Activated CD4-positive, alpha-beta T cell treated with anti-CD3 and anti-CD28 coated beads, Interleukin-2, amount 10 ng/mL, durations not matched to agents 7 days and 5 days (primary cell): Measurements from ENCODE around the gene OSR1. TPM values are rescaled to one million over a fixed set of nuclear protein-coding genes. Genes with fewer than 3 reads are reported as not detected.

ENCODE experiments used
- CTCF ChIA-PET: fragments of 350-600 bp; sonication (Branson Sonifier 250); formaldehyde crosslinking; loops from one replicate; lab custom pipeline; 2021; ENCODE audit warnings: antibody characterized with exemption; lab: Charles Lee
- POLR2A ChIA-PET: fragments of 350-600 bp; sonication (Branson Sonifier 250); formaldehyde crosslinking; loops from one replicate; lab custom pipeline; 2021; ENCODE audit warnings: antibody characterized with exemption; lab: Charles Lee
- DNase-seq: peaks from one replicate; pipeline ENCODE4 v3.0.0-alpha.2; 2020
- H3K27ac Mint-ChIP-seq: one replicate; pipeline ENCODE4 v1.8.0; 2021; ENCODE audit warnings: mild to moderate bottlenecking, moderate library complexity, mixed read lengths
- H3K27me3 Mint-ChIP-seq: one replicate; pipeline ENCODE4 v1.8.0; 2021; ENCODE audit warnings: mixed read lengths
- H3K36me3 Mint-ChIP-seq: one replicate; pipeline ENCODE4 v1.8.0; 2021; ENCODE audit warnings: low read depth, mixed read lengths
- H3K4me1 Mint-ChIP-seq: one replicate; pipeline ENCODE4 v1.8.0; 2021; ENCODE audit warnings: mixed read lengths
- H3K4me3 Mint-ChIP-seq: one replicate; pipeline ENCODE4 v1.8.0; 2021; ENCODE audit warnings: mild to moderate bottlenecking, moderate library complexity, mixed read lengths
- H3K9me3 Mint-ChIP-seq: one replicate; pipeline ENCODE4 v1.8.0; 2021; ENCODE audit warnings: mixed read lengths
- total RNA-seq, 2 experiments: library from RNA; stranded (reverse); gene quantifications; one replicate each; pipeline ENCODE4 v1.2.3, GENCODE V29; 2021

The OSR1 gene
- total RNA-seq, 2 experiments from 2014 or later: not detected

DNA sequence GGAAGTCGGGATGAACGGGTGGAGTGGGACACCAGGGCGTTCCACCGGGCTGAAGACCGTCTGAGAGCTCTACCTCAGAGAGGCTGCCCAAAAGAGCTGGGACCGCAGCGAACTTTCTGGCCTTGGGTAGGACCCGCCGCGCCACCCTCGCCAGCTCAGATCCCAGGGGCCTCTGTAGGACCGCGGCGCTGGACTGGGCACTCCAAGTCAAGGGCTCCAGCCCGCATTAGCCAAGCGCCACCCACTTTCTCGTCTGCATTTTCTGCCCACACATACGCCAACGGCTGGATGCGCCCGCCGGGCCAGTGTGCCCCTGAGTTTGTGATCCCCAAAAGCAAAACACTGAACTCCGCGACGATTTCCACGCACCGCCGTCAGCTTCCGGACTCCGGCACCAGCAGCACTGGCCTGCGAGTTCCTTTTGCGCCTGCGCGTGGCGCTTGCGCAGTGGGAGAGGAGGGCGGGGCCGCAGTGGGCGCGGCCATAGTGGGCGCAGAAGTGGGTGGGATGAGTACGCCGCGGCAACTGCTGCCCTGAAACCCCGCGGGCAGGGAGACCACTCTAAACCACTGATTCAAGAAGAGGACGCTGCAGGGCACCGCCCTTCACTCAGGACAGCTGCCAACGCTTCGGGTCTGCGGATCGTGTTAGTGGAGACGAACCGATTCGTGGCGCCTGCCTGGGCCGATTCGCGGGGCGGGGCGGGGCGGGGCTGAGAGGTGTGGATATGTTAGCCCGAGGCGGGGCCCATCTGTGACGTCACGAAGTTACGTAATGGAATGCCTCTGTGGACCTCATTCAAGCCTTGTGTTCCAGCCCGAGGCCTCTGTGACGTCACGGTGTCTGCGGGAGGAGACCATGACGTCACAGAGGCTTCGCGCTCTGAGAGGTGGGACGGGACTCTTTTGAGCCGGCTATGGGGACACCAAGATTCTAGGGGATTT is 10.5 kb downstream of the OSR1 start:
- peak; percentile 97 for DNase-seq
- CTCF ChIA-PET: interaction anchor here (1.4 to 2.9 kb wide), 2 partner anchors 9 to 12 kb away, joined by 4 to 15 read pairs; partner anchors contain the start of gene OSR1
- POLR2A ChIA-PET: no interaction called here
- Mint-ChIP-seq H3K27ac (peak overlapping the region; percentile 99), H3K27me3 (peaks cover 35% of the 10 kb centered on the region), H3K36me3 (peaks cover 10% of the 10 kb centered on the region), H3K4me3 (peak overlapping the region; percentile 86), H3K4me1 (peaks cover 31% of the 10 kb centered on the region), H3K9me3 (peaks cover 2% of the 10 kb centered on the region)

GRCh38 chr2:19346983-19347618 is 11.3 kb downstream of the OSR1 start:
- ChIA-PET CTCF (interaction anchor here (1.1 to 2.9 kb wide), 2 partner anchors 9 to 13 kb away, joined by 3 to 15 read pairs; partner anchors contain the start of gene OSR1), POLR2A (no interaction called here)
- peak overlapping the region; percentile 86 for H3K4me3 Mint-ChIP-seq
- H3K27ac Mint-ChIP-seq: peak overlapping the region; percentile 99
- H3K36me3 Mint-ChIP-seq: peaks cover 10% of the 10 kb centered on the region
- peaks cover 28% of the 10 kb centered on the region for H3K4me1 Mint-ChIP-seq
- peaks cover 28% of the 10 kb centered on the region for H3K27me3 Mint-ChIP-seq
- DNase-seq: no peak
- peaks cover 2% of the 10 kb centered on the region for H3K9me3 Mint-ChIP-seq

DNA sequence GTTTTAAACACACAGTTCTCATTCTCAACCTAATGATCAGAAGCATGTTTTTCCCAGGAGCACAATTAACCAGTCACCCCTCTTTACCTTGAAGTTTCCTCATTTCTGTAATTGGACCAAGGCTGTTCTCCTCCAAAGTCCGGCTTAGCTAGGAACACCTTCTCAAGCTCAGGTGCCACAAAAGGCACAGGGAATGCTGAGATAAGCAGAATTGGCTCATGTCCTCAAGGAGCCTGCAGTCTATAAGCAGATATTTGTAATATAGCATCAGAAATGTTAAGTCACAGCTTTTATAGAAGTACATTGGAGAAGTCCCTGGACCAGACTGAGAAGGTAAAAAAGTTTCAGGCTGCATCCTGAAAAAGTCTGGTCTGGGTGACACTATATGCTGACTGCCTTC is 20.7 kb downstream of the OSR1 start:
- Mint-ChIP-seq H3K4me3 (no peak overlapping the region), H3K4me1 (no peaks in the 10 kb centered on the region), H3K27ac (no peak overlapping the region), H3K36me3 (peaks cover 2% of the 10 kb centered on the region), H3K9me3 (no peaks in the 10 kb centered on the region), H3K27me3 (no peaks in the 10 kb centered on the region)
- POLR2A ChIA-PET: no interaction called here
- no peak for DNase-seq
- CTCF ChIA-PET: interaction anchor here (1.0 to 2.0 kb wide), 2 partner anchors 9 to 24 kb away, joined by 3 to 4 read pairs; no protein-coding TSS in a partner anchor

- no peaks in the 10 kb centered on the region for H3K27me3 Mint-ChIP-seq
- H3K36me3 Mint-ChIP-seq: peaks cover 2% of the 10 kb centered on the region
- no peak overlapping the region for H3K4me3 Mint-ChIP-seq
- POLR2A ChIA-PET: no interaction called here
- CTCF ChIA-PET: interaction anchor here (1.0 to 2.0 kb wide), 2 partner anchors 10 to 23 kb away, joined by 3 to 4 read pairs; no protein-coding TSS in a partner anchor
- no peaks in the 10 kb centered on the region for H3K4me1 Mint-ChIP-seq
- H3K27ac Mint-ChIP-seq: no peak overlapping the region
- DNase-seq: no peak
- no peaks in the 10 kb centered on the region for H3K9me3 Mint-ChIP-seq
These were observed 21.2 kb downstream of the OSR1 start for GRCh38 chr2:19337202-19337601.

- DNase-seq: no peak
- Mint-ChIP-seq H3K36me3 (peaks cover 1% of the 10 kb centered on the region), H3K9me3 (no peaks in the 10 kb centered on the region), H3K4me1 (no peaks in the 10 kb centered on the region), H3K27ac (no peak overlapping the region), H3K27me3 (no peaks in the 10 kb centered on the region), H3K4me3 (no peak overlapping the region)
- ChIA-PET POLR2A (no interaction called here), CTCF (interaction anchor here (2.0 kb wide), 1 partner anchor 23 kb away, joined by 4 read pairs; no protein-coding TSS in a partner anchor)
These were observed 21.6 kb downstream of the OSR1 start for GRCh38 chr2:19336781-19337180.

- no peaks in the 10 kb centered on the region for H3K36me3 Mint-ChIP-seq
- no peak overlapping the region for H3K27ac Mint-ChIP-seq
- H3K4me3 Mint-ChIP-seq: no peak overlapping the region
- POLR2A ChIA-PET: no interaction called here
- H3K4me1 Mint-ChIP-seq: no peaks in the 10 kb centered on the region
- no peak for DNase-seq
- no peaks in the 10 kb centered on the region for H3K9me3 Mint-ChIP-seq
- no peaks in the 10 kb centered on the region for H3K27me3 Mint-ChIP-seq
- CTCF ChIA-PET: interaction anchor here (1.1 kb wide), 1 partner anchor 19 kb away, joined by 3 read pairs; no protein-coding TSS in a partner anchor
These were observed 25.9 kb downstream of the OSR1 start for GRCh38 chr2:19332503-19332902.

- ChIA-PET POLR2A (no interaction called here), CTCF (no interaction called here)
- H3K27ac Mint-ChIP-seq: no peak overlapping the region
- no peak overlapping the region for H3K4me3 Mint-ChIP-seq
- DNase-seq: no peak
- no peaks in the 10 kb centered on the region for H3K4me1 Mint-ChIP-seq
- no peaks in the 10 kb centered on the region for H3K27me3 Mint-ChIP-seq
- no peaks in the 10 kb centered on the region for H3K9me3 Mint-ChIP-seq
- H3K36me3 Mint-ChIP-seq: no peaks in the 10 kb centered on the region
These were observed 27.0 kb downstream of the OSR1 start for GRCh38 chr2:19331450-19331849.

DNA sequence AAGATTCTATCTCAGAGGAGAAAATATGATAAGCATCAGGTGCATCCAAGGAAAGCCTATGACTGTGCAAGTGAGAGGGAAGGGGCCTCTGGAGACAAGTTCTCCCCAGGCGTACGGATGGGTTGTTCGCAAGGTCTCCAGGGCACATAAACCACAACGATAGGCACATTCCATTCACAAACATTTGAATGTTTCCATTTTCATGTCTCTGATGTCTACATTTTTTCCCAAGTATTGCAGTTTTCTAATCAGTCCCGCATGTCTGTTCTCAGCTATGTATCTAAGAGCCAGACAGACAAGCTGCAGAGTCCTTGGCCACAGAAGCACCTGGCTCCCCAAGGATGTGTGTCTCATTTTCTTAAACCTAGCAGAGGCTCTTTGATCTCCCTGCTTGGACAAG is 28.0 kb downstream of the OSR1 start:
- Mint-ChIP-seq H3K36me3 (no peaks in the 10 kb centered on the region), H3K4me1 (no peaks in the 10 kb centered on the region), H3K9me3 (no peaks in the 10 kb centered on the region), H3K27me3 (no peaks in the 10 kb centered on the region), H3K4me3 (no peak overlapping the region), H3K27ac (no peak overlapping the region)
- POLR2A ChIA-PET: no interaction called here
- CTCF ChIA-PET: no interaction called here
- no peak for DNase-seq

GRCh38 chr2:19329445-19329844 is 29.0 kb downstream of the OSR1 start:
- no peaks in the 10 kb centered on the region for H3K27me3 Mint-ChIP-seq
- no peak overlapping the region for H3K27ac Mint-ChIP-seq
- H3K4me3 Mint-ChIP-seq: no peak overlapping the region
- no peaks in the 10 kb centered on the region for H3K36me3 Mint-ChIP-seq
- CTCF ChIA-PET: no interaction called here
- DNase-seq: no peak
- H3K4me1 Mint-ChIP-seq: no peaks in the 10 kb centered on the region
- POLR2A ChIA-PET: no interaction called here
- no peaks in the 10 kb centered on the region for H3K9me3 Mint-ChIP-seq

GRCh38 chr2:19327496-19327895 is 30.9 kb downstream of the OSR1 start:
- H3K9me3 Mint-ChIP-seq: no peaks in the 10 kb centered on the region
- H3K27me3 Mint-ChIP-seq: no peaks in the 10 kb centered on the region
- ChIA-PET CTCF (no interaction called here), POLR2A (no interaction called here)
- no peak overlapping the region for H3K27ac Mint-ChIP-seq
- no peaks in the 10 kb centered on the region for H3K36me3 Mint-ChIP-seq
- DNase-seq: no peak
- no peak overlapping the region for H3K4me3 Mint-ChIP-seq
- no peaks in the 10 kb centered on the region for H3K4me1 Mint-ChIP-seq

- POLR2A ChIA-PET: no interaction called here
- H3K9me3 Mint-ChIP-seq: no peaks in the 10 kb centered on the region
- H3K27ac Mint-ChIP-seq: no peak overlapping the region
- no peaks in the 10 kb centered on the region for H3K27me3 Mint-ChIP-seq
- no peaks in the 10 kb centered on the region for H3K4me1 Mint-ChIP-seq
- H3K36me3 Mint-ChIP-seq: no peaks in the 10 kb centered on the region
- no peak for DNase-seq
- no peak overlapping the region for H3K4me3 Mint-ChIP-seq
- CTCF ChIA-PET: no interaction called here
These were observed 36.5 kb downstream of the OSR1 start for GRCh38 chr2:19321946-19322345.

DNA sequence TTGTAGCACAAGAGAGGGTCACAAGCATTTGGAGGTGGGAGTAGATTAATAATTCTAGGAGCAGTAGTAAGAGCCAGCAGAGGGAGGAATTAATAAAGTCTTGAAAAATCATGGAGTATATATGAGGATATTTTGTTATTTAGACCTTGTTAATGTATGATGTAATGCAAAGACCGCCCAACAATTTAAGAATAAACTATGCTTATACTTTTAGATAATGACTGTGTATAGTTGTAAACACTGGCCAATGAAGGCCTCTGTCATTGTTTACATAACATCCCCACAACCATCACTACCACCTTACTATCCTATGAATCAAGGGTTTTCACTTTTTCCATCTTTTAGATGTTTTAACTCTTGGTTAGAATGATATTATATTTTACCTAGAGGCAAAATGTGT is 37.6 kb downstream of the OSR1 start:
- H3K27me3 Mint-ChIP-seq: no peaks in the 10 kb centered on the region
- no peak overlapping the region for H3K4me3 Mint-ChIP-seq
- CTCF ChIA-PET: interaction anchor here (1.4 kb wide), 1 partner anchor 542 kb away, joined by 3 read pairs; no protein-coding TSS in a partner anchor
- DNase-seq: no peak
- H3K9me3 Mint-ChIP-seq: no peaks in the 10 kb centered on the region
- H3K4me1 Mint-ChIP-seq: no peaks in the 10 kb centered on the region
- POLR2A ChIA-PET: no interaction called here
- H3K27ac Mint-ChIP-seq: no peak overlapping the region
- no peaks in the 10 kb centered on the region for H3K36me3 Mint-ChIP-seq

- no peaks in the 10 kb centered on the region for H3K36me3 Mint-ChIP-seq
- no peaks in the 10 kb centered on the region for H3K9me3 Mint-ChIP-seq
- H3K27me3 Mint-ChIP-seq: no peaks in the 10 kb centered on the region
- DNase-seq: no peak
- no peaks in the 10 kb centered on the region for H3K4me1 Mint-ChIP-seq
- ChIA-PET POLR2A (no interaction called here), CTCF (interaction anchor here (1.4 kb wide), 1 partner anchor 543 kb away, joined by 3 read pairs; no protein-coding TSS in a partner anchor)
- no peak overlapping the region for H3K4me3 Mint-ChIP-seq
- no peak overlapping the region for H3K27ac Mint-ChIP-seq
These were observed 38.7 kb downstream of the OSR1 start for GRCh38 chr2:19319698-19320097.
